ENCODE measurements around the gene TLCD2.

Gene TLCD2

DNA sequence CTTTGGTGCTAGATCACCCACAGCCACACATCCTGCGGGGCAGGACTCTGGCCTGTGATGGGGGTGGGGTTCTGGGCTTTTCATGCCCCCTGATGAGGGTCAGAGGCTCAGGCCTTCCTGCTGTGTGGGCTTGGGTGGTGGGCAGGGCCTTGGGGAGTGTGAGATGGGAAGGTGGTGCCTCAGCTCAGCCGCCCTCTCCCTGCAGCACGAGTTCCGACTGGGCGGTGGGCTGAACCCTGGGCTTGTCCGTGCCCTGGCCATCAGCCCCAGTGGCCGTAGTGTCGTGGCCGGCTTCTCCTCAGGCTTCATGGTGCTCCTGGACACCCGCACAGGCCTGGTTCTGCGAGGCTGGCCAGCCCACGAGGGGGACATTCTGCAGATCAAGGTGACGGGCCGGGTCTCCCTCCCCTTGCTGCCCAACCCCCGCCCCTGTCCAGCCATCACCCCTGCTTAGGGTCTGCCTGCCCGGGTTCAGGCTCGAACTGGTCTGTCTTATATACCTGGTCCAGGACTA lies 25.7 kb upstream of the TLCD2 start:
- DNase-seq (ENCODE audit: low read depth) = no peak

GRCh38 chr17:1735418-1735817 lies 25.2 kb upstream of the TLCD2 start:
- no peak for DNase-seq (ENCODE audit: low read depth)

DNA sequence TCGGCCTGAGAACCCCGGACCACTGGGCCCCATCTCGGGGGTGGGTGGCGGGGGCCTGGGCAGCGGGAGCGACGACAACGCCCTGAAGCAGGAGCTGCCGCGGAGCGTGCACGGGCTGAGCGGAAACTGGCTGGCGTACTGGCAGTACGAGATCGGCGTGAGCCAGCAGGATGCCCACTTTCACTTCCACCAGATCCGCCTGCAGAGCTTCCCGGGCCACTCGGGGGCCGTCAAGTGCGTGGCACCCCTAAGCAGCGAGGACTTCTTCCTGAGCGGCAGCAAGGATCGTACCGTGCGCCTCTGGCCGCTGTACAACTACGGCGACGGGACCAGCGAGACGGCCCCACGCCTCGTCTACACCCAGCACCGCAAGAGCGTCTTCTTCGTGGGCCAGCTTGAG lies 23.6 kb upstream of the TLCD2 start:
- DNase-seq (ENCODE audit: low read depth) = no peak

DNA sequence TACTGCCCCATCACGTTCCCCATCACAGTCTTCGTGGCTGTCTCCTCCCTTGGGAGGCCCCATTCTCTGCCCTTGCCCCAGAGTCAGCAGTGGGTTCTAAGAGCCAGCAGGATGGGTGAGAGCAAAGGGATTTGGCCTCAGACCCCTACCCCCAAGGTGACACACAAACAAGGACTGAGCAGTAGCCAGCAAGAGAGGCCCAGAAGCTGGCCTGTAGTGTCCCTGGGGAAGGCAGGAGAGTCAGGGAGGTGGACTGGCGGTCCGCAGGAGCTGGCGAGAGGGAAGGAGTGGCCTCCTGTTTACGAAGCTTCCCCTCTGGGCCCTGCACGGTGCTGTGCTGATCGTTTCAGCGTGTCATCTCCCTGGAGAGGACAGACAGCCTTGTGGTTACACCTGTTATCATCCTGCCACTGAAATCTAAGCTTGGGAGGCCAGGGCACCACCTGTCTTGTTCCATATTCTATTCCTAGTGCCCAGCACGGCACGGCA lies 22.7 kb upstream of the TLCD2 start:
- DNase-seq (ENCODE audit: low read depth) = no peak

GRCh38 chr17:1732241-1732832 lies 22.2 kb upstream of the TLCD2 start:
- DNase-seq (ENCODE audit: low read depth) = no peak

DNA sequence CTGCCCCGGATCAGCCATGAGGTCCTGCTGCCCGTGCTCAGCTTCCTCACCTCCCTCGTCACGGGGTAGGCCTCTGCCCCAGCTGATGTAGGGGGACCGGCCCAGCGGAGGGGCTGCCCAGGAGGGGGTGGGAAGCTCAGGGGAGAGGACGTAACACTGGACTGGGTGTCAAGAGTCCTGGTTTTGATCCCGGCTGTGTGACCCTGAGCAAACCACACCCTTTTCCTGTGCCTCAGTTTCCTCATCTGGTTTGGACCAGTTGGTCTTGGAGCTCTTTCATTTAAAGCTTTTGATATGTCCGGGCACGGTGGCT lies 21.0 kb upstream of the TLCD2 start:
- no peak for DNase-seq (ENCODE audit: low read depth)

DNA sequence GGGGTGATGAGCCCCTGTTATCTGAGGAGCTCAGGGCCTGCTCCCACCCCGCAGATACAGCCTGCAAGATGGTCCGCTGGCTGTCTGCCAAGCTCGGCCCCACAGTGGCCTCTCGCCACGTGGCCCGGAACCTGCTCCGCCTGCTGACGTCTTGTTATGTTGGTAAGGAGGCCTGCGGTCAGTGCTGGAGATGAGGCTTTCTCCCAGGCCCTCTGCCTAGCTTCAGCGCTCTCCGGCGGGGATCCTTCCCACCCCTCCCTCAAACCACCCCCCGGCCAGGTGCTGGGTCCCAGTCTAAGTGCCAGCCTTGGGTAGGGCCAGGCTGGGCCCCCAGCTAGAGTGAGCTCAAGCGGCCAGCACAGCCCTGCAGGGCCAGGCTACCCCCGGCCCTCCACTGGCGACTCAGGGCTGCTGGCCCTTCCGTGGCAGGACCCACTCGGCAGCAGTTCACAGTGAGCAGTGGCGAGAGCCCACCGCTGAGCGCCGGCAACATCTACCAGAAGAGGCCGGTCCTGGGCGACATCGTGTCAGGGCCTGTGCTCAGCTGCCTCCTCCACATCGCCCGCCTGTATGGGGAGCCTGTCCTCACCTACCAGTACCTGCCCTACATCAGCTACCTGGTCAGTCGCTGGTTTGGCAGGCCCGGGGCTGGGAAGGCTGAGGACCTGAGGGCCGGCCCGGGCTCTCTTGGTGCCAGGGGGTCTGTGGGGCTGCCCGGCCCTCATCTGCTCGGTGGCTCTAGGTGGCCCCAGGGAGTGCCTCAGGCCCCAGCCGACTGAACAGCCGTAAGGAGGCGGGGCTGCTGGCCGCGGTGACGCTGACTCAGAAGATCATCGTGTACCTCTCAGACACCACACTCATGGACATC lies 20.4 kb upstream of the TLCD2 start:
- DNase-seq (ENCODE audit: low read depth) = peak; percentile 43

DNA sequence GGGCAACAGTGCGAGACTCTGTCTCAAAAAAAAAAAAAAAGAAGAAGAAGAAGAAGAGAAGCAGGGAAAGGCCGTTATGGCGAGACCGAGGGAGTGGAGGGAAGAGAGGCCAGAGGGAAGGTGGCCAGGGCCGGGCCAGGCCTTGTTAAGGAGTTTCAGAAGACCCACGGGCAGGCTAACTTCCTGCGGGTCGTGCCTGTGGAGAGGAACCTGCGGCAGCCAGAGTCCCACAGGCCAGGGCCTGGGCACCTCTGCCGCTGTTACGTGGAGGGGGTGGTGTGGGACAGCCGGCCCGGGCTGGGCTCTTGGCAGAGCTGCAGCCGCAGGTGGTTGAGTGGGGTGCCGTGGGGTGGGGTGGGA lies 19.8 kb upstream of the TLCD2 start:
- DNase-seq (ENCODE audit: low read depth) = no peak

DNA sequence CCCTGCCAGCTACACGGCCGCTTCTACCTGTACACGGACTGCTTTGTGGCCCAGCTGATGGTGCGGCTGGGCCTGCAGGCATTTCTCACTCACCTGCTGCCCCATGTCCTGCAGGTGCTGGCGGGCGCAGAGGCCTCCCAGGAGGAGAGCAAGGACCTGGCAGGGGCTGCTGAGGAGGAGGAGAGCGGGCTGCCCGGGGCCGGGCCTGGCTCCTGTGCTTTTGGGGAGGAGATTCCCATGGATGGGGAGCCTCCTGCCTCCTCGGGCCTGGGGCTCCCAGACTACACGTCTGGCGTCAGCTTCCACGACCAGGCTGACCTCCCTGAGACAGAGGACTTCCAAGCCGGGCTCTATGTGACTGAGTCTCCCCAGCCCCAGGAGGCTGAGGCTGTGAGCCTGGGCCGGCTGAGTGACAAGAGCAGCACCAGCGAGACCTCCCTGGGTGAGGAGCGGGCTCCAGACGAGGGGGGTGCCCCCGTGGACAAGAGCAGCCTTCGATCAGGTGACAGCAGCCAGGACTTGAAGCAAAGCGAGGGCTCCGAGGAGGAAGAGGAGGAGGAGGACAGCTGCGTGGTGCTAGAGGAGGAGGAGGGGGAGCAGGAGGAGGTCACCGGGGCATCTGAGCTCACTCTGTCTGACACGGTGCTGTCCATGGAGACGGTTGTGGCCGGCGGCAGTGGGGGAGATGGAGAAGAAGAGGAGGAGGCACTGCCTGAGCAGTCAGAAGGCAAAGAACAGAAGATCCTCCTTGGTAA lies 17.9 kb upstream of the TLCD2 start:
- no peak for DNase-seq (ENCODE audit: low read depth)

- no peak for DNase-seq (ENCODE audit: low read depth)
Measured at GRCh38 chr17:1727258-1727789, 17.1 kb upstream of the TLCD2 start.

GRCh38 chr17:1726626-1727257 lies 16.6 kb upstream of the TLCD2 start:
- DNase-seq (ENCODE audit: low read depth) = no peak

DNA sequence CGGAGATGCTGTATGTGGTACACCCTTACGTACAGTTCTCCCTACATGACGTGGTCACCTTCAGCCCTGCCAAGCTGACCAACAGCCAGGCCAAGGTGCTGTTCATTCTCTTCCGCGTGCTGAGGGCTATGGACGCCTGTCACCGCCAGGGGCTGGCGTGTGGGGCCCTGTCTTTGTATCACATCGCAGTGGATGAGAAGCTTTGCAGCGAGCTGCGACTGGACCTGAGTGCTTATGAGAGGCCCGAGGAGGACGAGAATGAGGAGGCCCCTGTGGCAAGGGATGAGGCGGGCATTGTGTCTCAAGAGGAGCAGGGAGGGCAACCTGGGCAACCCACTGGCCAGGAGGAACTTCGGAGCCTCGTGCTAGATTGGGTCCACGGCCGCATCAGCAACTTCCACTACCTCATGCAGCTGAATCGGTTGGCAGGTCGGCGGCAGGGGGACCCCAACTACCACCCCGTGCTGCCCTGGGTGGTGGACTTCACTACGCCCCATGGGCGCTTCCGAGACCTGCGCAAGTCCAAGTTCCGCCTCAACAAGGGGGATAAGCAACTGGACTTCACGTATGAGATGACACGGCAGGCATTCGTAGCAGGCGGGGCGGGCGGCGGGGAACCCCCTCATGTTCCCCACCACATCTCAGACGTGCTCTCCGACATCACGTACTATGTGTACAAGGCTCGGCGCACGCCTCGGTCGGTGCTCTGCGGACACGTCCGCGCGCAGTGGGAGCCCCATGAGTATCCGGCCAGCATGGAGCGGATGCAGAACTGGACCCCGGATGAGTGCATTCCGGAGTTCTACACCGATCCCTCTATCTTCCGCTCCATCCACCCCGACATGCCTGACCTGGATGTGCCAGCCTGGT lies 15.7 kb upstream of the TLCD2 start:
- no peak for DNase-seq (ENCODE audit: low read depth)

DNA sequence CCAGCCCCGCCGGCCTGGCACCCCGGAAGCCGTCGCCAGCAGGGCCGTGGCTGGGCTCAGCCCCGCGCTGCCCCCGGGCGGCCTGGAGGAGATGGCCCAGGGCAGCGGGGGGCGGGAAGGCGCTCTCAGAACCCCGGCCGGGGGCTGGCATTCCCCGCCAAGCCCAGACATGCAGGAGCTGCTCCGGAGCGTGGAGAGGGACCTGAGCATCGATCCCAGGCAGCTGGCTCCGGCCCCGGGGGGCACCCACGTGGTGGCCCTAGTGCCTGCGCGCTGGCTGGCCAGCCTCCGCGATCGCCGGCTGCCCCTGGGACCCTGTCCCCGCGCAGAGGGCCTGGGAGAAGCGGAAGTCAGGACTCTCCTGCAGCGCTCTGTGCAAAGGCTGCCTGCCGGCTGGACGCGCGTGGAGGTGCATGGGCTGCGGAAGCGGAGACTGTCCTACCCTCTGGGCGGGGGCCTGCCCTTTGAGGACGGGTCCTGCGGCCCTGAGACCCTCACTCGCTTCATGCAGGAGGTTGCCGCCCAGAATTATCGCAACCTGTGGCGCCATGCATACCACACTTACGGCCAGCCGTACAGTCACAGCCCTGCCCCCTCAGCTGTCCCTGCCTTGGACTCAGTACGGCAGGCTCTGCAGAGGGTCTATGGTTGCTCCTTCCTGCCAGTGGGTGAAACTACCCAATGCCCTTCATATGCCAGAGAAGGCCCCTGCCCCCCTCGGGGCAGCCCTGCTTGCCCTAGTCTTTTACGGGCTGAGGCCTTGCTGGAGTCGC lies 14.9 kb upstream of the TLCD2 start:
- no peak for DNase-seq (ENCODE audit: low read depth)

DNA sequence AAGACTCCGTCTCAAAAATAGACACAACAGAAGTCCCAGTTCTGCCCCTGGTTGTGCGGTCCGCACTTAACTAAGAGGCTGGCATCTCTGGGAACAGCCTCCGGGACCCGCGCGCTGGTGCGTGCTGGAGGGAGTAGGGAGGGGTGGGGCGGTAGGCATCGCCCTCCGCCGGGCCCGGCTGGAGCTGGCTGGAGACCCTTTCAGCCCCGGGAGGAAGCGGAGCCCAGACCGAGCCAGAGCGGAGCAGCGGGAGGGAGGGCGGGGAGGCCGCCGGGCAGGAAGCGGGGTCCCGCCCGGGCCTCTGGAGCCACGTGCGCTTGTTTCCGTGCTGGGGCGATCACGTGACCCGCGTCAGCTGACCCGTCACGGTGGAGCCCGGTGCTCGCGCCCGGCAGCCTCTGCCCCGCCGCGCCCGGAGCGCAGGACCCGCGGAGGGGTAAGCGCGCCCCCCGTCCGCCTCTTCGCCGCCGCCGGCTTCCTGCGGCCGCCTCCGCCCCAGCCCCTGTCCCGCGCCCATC lies 14.2 kb upstream of the TLCD2 start, which contains the start of gene WDR81:
WDR81 (plus strand) TSS at position 354 of the 518 bp plus-strand sequence. CDS start 256 bp downstream, outside the sequence.
- peak; percentile 67 for DNase-seq (ENCODE audit: low read depth)

DNA sequence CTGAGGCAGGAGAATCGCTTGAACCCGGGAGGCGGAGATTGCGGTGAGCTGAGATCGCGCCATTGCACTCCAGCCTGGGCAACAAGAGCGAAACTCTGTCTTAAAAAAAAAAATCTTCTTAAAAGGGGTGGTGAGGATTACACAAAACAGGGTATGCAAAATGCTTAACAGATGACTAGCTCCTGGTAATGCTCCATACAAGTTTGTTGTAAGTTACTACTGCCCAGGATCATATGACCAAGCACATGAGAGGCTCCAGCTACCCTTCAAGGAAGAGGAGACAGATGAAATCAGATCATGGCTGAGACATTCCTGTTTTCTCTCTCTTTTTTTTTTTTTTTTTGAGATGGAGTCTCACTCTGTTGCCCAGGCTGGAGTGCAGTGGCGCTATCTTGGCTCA lies 11.8 kb upstream of the TLCD2 start:
- DNase-seq (ENCODE audit: low read depth) = peak; percentile 50

DNA sequence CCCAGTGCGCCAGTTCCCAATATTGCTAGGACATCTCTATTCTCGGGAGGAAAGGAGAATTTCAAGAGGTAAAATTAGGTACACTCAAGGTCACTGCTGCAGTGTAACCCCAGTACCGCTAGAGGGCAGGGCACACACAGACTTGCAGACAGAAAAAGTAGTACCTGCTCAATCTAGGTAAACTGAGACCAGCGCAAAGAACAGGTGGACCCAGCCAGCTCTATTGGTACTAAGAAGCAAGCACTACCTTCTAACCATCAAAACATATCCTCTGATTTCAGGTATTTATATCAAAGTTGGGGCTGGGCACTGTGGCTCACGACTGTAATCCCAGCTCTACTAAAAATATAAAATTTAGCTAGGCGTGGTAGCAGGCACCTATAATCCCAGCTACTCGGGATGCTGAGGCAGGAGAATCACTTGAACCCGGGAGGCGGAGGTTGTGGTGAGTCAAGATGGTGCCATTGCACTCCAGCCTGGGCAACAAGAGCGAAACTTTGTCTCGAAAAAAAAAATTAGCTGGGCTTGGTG lies 10.7 kb upstream of the TLCD2 start:
- DNase-seq (ENCODE audit: low read depth) = no peak

DNA sequence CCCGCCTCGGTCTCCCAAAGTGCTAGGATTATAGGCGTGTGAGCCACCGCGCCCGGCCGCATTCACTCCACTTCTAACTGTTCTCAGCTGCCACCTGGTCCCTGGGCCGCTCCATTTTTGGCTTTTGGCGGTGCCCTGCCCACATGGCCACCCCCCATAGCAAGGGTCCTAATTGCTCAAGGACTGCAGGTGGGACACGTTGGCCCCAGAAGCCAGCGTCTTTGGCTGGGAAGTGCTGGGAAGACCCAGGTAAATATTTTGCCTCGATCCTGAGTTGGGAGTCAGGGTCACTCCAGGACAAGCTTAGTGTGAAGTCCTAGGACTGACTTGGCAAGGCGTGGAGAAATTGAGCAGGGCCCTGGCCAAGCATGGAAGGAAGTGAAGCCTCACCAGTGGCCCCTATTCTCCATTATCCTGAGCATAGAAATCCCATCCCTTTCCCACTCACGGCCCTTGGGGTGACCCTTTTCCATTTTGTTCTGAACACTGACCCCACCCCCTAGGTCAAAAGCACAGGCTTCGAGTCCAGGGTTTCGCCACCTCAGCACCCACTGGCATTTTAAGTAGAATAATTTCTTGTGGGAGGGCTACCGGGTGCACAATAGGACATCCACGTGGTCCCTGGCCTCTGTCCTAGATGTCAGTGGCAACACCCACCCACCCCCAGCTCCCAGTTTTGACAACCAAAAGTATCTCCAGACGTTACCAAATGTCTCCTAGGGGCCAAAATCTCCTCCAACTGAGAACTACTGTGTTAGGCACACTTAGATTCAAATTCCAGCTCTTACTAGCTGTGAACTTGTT lies 8.4 kb upstream of the TLCD2 start:
- no peak for DNase-seq (ENCODE audit: low read depth)

DNA sequence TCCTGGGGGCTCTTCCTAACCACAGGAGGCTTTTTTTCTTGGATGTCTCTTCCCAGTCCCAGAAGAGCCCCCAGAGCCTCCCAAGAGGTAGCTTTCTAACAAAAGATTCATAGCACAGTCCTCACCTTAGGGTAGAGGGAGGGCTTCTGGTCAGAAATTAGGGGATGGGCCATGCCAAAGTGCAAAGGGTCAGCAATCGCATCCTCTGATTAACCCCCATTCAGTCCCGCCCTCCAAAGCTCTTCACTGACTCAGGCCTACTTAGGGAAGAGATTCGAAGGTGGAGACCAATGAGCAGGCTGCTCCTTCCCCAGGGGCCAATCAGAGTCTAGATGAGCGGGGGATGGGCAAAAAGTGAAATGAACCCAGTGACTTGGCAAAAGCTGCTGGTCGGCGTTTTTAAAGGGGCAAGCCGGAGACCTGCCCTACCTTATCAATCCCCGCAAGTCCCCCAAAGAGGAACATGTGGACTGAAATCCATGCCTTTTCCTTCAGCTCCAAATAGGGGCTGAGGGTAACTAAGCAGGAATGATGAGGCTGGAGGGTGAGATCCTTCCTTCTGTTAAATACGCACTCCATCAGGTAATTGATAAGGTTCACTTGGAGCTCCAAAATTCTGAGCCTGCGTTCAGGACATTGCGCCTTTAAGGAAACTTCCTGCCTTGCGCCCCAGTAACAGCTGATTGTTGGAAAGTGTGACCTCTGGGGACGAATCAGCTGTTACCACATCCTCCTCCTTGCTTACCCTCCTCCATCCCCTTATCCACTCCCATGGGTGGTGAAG lies 6.9 kb upstream of the TLCD2 start:
- DNase-seq (ENCODE audit: low read depth) = peak; percentile 98
